H7 (cell line): Measurements from ENCODE around the gene SLC25A42. TPM values are rescaled to one million over a fixed set of nuclear protein-coding genes. Genes with fewer than 3 reads are reported as not detected.
A peak's percentile ranks its signal among the peaks of the same experiment; 100 is the strongest.

Experiments
- DNase-seq: peaks from one replicate; pipeline ENCODE4 v3.0.0; 2012
- H3K27me3 ChIP-seq: 2 replicates; pipeline ENCODE4 v1.6.0; 2011; ENCODE audit warnings: mild to moderate bottlenecking, low read length; ENCODE audit not compliant: control insufficient read depth, insufficient read depth
- H3K36me3 ChIP-seq: replicated peaks from 2 replicates; pipeline ENCODE4 v1.5.1; 2011; ENCODE audit warnings: low read length; ENCODE audit not compliant: control insufficient read depth, insufficient read depth
- H3K4me3 ChIP-seq: 2 replicates; pipeline ENCODE4 v1.5.1; 2011; ENCODE audit warnings: low read depth, mild to moderate bottlenecking, control low read depth, low read length, moderate library complexity; ENCODE audit not compliant: insufficient read depth
- total RNA-seq: library from RNA; depleted of rRNA; stranded (reverse); fragments of >200 nt; shearing (Covaris generic); gene quantifications from 2 replicates; pipeline ENCODE4 v1.2.3, GENCODE V29; 2014; rRNA removed

The SLC25A42 gene
- total RNA-seq, 1 experiment from 2014 or later, result 4.8 TPM

DNA sequence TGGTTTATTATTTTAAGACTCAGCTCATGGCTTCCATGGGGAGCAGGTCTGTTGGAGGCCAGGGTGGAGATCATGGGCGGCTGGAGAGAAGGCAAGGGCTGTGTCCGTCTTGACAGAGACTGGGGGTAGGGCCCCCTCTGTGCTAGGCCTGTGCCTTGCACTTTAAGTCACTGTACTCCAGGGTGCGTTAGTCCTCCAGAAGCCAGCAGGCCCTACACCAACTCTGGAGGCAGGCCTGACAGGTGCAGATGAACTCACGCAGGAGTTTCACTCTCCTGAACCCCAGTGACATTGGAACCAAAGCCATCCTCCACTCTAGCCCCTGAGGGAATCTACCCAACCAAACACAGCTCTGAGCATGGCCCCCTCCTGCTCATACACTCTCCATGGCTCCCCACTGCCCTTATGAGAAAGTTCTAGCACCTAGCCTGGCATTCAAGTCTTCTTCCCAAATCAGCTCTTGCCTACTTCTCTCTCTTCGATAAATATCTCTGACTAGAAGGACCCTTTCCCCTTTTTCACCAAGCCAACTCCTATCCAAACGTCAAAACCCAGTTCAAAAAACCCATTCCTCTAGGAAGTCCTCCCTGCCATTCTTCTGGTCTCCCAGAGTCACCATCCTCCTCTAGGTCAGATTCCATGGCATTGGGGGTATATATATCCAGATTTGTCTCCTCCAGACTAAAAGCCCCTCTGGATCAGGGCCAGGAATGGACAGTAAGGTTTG, 91.1 kb downstream of the SLC25A42 start:
- Histone ChIP-seq H3K27me3 (no peaks in the 10 kb centered on the region; the same call in 1 of the 2 replicates), H3K36me3 (no peaks in the 10 kb centered on the region), H3K4me3 (no peak overlapping the region)
- peak; percentile 44 for DNase-seq

DNA sequence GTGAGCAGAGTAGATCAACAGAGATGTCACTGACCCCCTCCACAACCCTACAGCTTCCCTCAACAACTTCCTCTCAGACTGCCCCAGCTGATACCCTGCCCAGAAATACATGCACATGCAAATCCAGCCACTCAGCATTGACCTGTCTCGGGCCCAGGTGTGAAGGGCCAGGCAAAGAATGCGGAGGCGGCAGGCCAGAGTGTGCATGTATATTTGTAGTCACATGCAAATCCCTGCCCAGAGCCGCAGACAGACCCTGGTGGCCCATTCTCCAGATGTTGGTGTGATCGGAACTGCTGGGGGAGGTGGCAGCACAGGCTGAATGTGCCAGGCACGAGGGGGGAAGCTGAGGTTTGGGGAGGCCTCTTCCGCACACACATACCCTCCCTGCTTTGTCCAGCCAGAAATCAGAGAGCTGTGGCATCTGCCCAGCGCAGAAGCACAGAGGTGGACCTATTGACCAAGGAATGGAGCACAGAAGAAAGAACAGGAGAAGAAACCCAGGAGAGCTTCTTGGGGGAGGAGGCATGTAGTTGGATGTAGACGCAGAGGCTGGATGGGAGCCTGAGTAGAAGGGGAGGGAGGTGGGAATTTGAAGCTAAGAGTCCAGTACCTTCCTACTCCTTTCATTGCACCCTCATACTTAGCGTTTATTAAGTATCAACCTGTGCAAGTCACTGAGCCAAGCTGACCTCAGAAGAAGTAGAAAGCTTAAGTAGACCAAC, 91.9 kb downstream of the SLC25A42 start:
- no peak overlapping the region for H3K4me3 ChIP-seq
- no peaks in the 10 kb centered on the region for H3K36me3 ChIP-seq
- no peak for DNase-seq
- H3K27me3 ChIP-seq, result no peaks in the 10 kb centered on the region; the same call in 1 of the 2 replicates

DNA sequence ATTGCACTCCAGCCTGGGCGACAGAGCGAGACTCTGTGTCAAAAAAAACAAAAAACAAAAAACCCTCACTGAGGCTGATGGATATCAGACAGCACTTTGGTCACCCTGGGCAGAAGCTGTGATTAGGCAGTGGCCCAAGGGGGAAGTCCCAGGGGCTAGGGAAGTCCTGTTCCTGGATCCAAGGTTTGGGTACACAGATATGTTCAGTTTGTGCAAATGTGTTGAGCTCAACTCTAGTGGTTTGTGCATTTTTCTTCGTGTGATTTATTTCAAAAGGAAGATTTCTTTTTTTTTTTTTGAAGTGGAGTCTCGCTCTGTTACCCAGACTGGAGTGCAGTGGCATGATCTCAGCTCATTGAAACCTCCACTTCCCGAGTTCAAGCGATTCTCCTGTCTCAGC, 94.0 kb downstream of the SLC25A42 start:
- no peak for DNase-seq
- Histone ChIP-seq H3K27me3 (no peaks in the 10 kb centered on the region; the same call in 1 of the 2 replicates), H3K36me3 (no peaks in the 10 kb centered on the region), H3K4me3 (no peak overlapping the region)

DNA sequence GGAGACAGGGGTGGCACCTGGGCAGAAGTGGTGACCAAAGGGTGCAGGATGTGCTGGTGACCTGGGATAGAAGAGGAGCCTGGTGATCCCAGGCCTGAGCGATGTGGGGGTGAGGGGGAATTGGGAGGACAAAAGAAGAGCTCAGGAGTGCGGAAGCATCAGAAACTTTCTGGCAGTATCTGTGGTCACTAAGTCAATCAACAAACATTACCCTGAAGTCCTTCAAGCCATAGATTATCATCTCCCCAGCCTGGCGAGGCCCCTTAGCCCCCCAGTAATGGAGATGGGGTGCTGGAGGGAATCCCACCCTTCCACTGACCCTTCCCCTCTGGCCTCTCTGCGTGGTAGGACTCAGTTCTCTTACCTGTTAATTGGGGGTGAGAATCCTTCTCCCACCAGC, 95.7 kb downstream of the SLC25A42 start:
- H3K36me3 ChIP-seq, result no peaks in the 10 kb centered on the region
- no peaks in the 10 kb centered on the region; the same call in 1 of the 2 replicates for H3K27me3 ChIP-seq
- H3K4me3 ChIP-seq, result no peak overlapping the region
- DNase-seq, result no peak

DNA sequence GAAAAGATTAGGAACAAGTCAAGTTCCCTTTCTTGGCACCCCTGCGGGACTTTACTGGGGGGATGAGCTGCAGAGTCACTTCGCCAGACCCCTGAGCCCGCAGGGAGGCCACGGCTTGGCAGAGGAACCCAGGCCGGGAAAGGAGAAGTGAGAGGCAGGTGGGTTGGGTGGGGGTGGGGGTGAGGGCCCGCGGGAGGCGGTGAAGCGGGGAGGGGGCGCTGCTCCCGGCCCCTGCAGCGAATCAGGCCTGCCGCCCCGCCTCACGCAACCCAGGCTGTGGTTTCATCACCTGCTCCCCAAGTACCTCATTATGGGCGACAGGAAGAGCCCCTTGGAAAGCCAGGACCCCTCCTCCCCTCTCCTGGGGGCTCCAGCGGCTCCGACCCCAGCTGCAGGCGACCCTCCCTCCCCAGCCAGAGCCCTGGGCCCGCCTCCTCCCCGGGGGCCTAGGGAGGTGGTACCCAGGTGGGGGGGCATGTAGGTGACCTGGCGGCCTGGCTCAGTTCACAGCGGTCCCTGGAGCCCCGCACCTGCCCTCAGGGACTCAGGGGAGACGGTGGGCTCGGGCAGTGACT, 96.8 kb downstream of the SLC25A42 start:
- no peaks in the 10 kb centered on the region for H3K36me3 ChIP-seq
- H3K4me3 ChIP-seq, result no peak overlapping the region
- H3K27me3 ChIP-seq, result no peaks in the 10 kb centered on the region
- peak; percentile 84 for DNase-seq

DNA sequence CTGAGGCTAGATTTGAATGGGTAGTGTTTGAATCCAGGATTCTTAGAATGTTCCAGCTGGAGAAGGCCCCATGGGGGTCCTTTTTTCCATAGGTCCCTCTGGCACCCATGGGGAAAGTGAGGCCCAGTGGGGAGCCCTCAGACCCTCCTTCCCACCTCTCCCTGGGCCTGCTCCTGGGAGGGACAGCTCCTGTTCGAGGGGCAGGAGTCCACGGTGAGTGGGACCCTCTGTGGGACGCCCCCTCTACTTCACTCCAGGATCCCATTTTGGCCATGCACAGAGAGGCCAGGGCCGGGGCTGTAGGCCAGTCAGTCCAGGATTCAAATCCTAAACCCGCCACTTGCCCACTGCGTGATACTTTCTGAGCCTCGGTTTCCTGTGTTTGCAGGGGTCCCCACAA, 98.7 kb downstream of the SLC25A42 start:
- no peaks in the 10 kb centered on the region for H3K27me3 ChIP-seq
- H3K4me3 ChIP-seq, result no peak overlapping the region
- no peaks in the 10 kb centered on the region for H3K36me3 ChIP-seq
- no peak for DNase-seq

Other genes with a start within 250 kb of the SLC25A42 start
- 92.6 and 95.8 TPM in 2 replicates for gene UPF1, start 232.0 kb upstream of the SLC25A42 start, total RNA-seq
- 7.8 and 8.5 TPM in 2 replicates for gene CERS1, start 167.8 kb upstream of the SLC25A42 start, total RNA-seq
- 253 and 306 TPM in 2 replicates for gene COPE, start 144.6 kb upstream of the SLC25A42 start, total RNA-seq
- 44.7 and 63.1 TPM in 2 replicates for gene DDX49, start 144.3 kb upstream of the SLC25A42 start, total RNA-seq
- gene HOMER3, start 122.8 kb upstream of the SLC25A42 start, total RNA-seq, result 25.1 and 35.7 TPM in 2 replicates
- 54.5 and 79.0 TPM in 2 replicates for gene SUGP2, start 30.5 kb upstream of the SLC25A42 start, total RNA-seq
- gene ARMC6, start 30.4 kb upstream of the SLC25A42 start, total RNA-seq, result 69.4 and 100.0 TPM in 2 replicates
- gene TMEM161A, start 74.5 kb downstream of the SLC25A42 start, total RNA-seq, result 26.6 and 36.3 TPM in 2 replicates
- gene MEF2B, start 106.3 kb downstream of the SLC25A42 start, total RNA-seq, result 0.80 TPM in 1 of 2 replicates, not detected in the other
- gene BORCS8, start 128.2 kb downstream of the SLC25A42 start, total RNA-seq, result 12.5 and 18.9 TPM in 2 replicates
- gene RFXANK, start 128.3 kb downstream of the SLC25A42 start, total RNA-seq, result 43.5 and 51.0 TPM in 2 replicates
- 25.8 and 31.4 TPM in 2 replicates for gene NR2C2AP, start 139.4 kb downstream of the SLC25A42 start, total RNA-seq
- gene NCAN, start 148.0 kb downstream of the SLC25A42 start, total RNA-seq, result 0.81 and 1.7 TPM in 2 replicates
- gene TM6SF2, start 209.3 kb downstream of the SLC25A42 start, total RNA-seq, result 0.52 and 1.4 TPM in 2 replicates